Stimulated activated CD8-positive, alpha-beta memory T cell treated with anti-CD3 and anti-CD28 coated beads, Interleukin-15, amount 100 ng/mL, for 1 hour (primary cell): ENCODE data around the gene C2orf76.

Source experiments
- DNase-seq: peaks from one replicate; pipeline ENCODE4 v3.0.0-alpha.2; 2020; ENCODE audit warnings: low read depth

Gene C2orf76

DNA sequence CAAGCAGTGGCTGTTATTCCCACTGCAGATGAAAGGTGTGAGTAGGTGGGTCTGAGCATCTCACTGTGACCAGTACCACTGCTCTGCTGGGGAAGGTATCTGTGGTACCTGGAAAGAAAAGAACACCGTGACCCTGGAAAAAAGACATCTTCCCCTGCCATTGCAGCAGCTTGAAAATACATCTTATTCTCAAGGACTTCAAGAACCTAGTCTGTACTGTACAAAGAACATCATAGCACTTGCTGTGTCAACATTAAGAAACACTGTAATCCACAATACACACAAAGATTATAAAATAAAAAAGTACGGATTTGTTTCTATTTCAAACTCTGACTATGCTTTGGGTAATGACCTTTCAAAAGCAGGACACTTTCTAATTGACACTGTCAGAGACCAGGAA lies 28.9 kb downstream of the C2orf76 start:
- DNase-seq, result no peak

- DNase-seq, result no peak
Observed at GRCh38 chr2:119333833-119334232, 32.8 kb downstream of the C2orf76 start.

DNA sequence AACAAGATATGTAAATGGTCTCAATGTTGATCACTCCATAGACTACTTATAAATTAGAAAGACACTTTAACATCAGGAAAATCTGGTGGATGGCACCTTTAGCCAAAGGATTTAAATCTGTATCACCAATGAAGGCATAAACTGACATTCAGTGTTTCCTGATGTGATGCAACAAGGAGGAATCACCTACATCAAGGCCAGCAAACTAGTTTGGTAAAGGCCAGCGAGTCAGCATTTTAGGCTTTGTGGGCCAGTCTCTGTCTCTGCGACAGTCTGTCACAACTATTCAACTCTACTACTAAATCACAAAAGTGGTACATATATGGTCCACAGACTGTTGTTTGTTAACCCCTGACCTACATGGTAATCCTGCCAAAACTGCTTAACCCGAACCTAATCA lies 33.3 kb downstream of the C2orf76 start:
- no peak for DNase-seq

DNA sequence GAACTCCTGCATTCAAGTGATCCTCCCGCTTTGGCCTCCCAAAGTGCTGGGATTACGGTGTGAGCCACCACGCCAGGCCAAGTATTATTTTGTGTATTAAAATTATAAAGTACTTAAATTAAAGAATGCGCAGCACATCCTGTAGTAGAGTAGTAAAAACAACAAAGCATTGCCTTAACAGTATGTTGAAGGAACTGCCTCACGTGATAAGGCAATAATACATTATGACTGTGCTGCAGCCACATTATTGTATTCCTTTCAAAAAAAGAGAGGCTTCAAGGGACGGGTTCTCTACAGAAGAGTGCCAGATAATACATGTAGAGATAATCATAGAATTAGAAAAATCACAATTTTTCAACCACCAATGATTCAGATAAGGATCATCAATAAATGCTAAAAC lies 33.7 kb downstream of the C2orf76 start:
- no peak for DNase-seq

DNA sequence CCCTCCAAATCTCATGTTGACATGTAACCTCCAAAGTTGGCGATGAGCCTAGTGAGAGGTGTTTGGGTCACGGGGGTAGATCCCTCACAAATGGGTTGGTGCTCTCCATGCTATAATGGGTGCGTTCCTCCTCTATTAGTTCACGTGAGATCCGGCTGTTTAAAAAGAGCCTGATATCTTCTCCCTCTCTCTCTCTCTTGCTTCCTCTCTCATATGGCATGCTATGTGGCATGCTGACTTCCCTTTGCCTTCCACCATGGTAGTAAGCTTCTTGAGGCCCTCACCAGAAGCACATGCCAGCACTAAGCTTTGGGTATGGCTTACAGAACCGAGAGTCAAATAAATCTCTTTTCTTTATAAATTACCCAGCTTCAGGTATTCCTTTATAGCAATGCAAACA lies 39.2 kb downstream of the C2orf76 start:
- DNase-seq, result no peak

DNA sequence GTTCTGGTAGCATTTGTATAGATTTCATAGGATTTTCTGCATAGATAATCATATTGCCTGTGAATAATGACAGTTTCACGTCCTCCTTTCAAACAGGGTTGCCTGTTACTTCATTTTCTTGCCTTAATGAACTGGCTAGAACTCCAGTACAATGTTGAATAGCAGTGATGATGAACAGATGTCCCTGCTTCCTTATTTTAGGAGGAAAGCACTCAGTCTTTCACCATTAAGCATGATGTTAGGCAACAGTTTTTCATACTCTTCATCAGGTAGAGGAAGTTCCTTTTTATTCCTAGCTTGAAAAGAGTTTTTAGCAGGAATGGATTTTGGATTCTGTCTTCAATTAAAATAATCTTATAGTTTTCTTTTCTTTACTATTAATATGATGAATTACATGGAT lies 39.7 kb downstream of the C2orf76 start:
- DNase-seq, result no peak

DNA sequence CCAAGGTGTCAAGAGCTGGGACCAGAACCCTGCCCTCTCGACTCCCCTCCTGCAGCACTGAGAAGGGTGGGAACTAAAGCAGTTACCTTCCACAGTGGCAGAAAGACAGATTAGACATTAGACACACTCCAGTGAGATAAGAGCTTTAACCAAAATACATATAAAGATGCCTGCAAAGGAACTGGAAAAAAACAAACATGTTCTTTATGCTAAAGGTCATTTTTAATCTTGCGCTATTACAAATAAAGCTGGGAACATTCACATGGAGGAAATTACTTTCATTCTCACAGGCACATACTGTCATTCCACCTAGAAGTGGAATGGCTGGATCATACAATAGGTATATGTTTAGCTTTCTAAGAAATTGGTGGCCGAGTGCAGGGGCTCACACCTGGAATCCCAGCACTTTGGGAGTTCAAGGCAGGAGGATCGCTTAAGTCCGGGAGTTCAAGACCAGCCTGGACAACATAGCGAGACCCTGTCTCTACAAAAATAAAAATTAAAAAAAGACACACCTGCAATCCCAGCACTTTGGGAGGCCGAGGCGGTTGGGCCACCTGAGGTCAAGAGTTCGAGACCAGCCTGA lies 41.9 kb downstream of the C2orf76 start:
- no peak for DNase-seq

DNA sequence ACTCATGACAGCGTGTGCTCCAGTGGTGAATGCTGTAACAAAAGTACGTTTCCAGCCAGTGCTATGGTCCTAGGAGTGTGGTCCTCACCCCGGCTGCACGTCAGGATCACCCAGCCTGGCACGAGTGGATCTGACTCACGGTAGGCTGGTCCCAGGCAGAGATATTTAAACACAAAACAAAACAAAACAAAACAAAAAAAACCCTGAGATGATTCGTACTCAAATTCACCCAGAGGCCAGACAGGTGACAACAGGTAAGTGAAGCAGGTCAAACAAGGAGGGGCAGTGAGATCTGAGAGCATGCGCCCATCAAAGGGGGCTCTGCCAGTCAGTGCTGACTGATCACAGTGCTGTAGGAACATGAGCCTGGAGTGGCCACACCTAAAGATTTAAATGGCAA lies 43.2 kb downstream of the C2orf76 start:
- no peak for DNase-seq

DNA sequence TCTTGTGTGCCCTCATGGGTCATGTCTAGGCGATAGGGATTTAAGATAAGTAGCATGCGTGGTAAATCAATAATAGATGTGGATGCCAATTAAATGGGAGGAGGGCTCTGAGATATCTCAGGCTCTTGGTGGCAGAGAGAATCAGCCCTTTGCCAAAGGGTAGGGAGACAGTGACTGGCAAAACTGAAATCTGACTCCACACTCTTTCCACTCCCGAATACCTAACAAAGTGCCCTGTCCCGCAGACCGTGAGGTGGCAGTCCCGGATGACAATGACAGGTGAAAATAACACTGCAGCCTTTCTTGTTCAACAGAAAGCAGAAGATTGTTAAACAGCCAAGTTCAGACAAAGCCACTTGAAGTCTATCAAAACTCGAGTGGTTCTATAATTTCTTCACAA lies 47.0 kb downstream of the C2orf76 start:
- no peak for DNase-seq

DNA sequence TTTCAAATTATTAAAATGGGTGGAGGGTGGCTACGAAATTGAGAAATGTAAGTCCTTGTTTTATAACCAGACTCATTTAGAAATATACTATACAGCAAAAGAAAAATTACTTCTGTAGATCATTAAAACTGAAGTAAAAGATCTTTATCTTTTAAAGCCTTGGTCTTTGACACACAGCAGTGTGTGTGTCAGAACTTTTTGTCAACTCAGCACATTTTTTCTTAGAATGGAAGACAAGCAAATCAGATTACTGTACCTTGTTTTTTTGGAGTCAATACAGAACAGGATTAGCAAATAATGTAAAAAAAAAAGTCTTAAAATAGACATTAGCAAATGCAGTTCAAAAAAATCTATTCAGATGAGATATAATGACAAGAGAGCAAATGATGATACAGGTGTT lies 49.1 kb downstream of the C2orf76 start:
- DNase-seq, result no peak

DNA sequence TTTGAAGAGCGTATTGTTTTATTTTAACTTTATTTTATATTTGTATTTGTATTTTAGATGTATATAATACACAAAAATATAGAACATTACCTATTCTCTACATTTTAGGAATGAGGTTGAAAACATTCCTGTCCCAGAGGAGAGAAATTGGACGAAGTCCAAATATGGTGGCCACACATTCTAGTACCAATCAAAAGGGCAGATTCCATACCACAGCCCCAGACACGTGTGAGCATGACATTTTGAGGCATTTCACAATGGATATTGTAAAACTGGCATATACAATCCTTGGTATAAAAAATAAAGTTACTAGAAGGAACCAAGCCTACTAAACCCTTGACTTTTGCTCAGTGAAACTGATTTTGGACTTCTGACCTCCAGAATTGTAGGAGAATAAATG lies 50.6 kb downstream of the C2orf76 start:
- no peak for DNase-seq

- no peak for DNase-seq
Observed at GRCh38 chr2:119315241-119315925, 51.3 kb downstream of the C2orf76 start.

DNA sequence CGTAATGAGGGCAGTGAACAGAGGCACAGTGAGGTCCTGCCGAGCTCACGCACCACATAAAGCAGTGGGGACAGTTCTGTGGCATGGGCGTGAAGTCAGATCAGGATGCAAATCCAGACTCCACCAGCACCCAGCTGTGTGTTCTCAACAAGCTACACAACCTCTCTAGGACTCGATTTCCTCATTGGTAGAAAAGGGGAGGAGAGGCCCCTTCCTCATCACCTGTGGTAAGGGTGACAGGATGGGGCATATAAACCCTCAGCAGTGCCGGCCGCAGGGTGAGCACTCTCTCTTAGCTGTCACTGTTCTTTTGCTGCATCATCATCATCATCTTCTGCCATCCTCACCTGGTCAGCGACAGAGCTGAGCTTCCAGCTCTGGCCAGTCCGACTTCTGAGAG lies 54.8 kb downstream of the C2orf76 start:
- DNase-seq, result no peak

DNA sequence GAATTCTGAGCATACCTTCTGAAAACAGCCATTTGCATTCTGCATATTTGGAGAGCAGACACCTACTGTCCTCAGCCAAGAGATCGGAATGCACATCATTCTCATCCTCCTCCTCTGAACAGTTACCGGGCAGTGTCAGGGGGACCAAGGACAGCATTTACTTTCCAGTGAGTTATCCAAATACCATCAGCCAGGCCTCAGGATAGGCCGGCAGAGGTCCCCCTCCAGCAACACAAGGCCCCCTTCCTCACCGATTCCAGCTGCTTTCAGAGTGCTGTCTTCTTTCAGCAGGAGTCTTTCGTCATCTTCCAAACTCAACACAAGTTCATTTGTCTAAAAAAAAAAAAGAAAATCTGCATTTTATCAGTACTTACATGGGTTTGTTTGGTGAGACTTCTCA lies 55.3 kb downstream of the C2orf76 start:
- DNase-seq, result no peak

DNA sequence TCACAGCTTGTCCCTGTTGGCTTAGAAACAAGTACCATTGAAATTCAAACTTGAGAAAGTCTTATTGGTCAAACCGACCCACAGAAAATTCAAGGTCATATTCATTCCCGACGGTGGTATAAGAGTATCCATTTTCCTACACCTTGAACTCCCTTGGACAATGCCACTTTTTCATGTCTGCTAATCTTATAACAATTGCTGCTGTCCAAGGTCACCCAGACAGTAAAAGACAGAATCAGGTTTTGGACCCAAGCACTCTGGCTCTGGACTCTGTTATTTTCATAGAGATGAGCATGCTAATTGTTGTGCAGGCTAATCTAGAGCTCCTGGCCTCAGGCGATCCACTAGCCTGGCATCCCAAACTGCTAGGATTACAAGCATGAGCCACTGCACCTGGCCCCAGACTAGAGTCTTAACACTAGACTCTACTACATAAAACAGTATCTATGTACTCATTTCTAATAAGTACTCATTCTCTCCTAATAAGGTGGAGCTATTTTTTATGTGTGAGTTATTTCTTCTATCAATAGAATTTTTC lies 57.8 kb downstream of the C2orf76 start:
- no peak for DNase-seq

DNA sequence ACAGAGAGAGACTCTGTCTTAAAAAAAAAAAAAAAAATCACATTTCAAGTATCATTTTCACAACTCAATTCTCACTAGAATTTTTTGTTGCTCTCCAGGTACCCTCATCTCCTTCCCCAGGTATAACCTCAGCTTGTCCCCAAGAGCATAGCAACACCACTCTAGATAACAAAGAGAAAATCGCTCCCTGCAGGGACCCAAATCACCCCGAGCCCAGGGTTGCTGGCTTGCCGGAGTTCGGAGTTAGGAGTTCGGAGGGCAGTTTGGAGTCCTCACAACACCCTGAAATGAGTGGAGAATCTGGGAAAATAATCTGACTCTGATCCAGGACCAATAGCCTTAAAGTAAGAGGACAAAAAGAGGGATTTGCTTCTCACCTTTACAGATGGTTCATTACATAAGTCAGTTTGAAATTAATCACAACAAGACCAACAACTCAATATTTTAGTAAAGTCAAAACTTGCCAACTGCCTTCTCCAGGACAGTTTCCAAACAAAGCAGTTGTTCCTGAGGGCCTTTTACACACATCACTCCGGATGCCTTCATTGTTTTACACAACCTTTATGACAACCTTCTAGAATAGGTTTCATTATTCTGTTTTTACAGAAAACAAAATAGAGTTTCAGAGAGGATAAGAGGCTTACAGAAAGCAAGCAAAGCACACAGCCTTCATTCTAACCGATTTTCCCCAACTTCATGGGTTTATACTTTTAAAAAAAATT lies 59.1 kb downstream of the C2orf76 start:
- no peak for DNase-seq

- DNase-seq, result no peak
Observed at GRCh38 chr2:119306196-119306590, 60.4 kb downstream of the C2orf76 start.

GRCh38 chr2:119305497-119306195 lies 61.0 kb downstream of the C2orf76 start:
- no peak for DNase-seq

DNA sequence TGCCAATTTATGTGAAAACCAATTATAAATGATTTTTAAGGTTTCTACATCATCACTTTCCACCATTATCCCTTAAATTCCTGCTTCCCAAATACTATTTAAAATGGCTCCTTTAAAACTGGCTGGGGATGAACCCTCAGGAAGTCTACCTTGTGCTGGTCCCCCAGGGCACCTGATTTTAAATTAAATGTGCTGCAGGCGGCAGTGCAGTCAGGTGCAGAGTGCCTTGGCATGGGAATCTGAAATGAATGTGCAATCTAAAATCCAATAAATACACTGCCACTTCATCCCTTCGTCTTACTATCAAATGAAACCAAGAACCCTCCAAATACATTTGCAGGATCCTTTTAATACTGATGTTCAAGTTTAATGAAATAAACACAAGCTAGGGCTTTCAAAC lies 61.8 kb downstream of the C2orf76 start:
- DNase-seq, result no peak

DNA sequence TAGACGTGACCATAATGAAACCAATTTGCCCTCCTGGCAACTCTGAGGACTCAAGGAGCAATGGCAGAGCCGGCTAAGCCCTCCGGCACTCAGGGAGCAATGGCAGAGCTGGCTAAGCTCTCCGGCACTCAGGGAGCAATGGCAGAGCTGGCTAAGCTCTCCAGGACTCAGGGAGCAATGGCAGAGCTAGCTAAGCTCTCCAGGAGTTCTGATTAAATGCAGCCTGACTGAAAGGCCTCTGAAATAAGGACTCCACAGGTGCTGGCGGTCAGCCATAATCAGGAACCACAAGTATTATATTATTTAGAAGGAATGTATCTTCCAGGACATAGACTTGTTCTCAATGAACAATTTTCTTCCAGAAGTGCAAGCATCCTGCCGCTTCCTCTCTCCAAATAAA lies 65.2 kb downstream of the C2orf76 start:
- DNase-seq, result no peak

GRCh38 chr2:119295688-119296375 lies 70.8 kb downstream of the C2orf76 start:
- no peak for DNase-seq

DNA sequence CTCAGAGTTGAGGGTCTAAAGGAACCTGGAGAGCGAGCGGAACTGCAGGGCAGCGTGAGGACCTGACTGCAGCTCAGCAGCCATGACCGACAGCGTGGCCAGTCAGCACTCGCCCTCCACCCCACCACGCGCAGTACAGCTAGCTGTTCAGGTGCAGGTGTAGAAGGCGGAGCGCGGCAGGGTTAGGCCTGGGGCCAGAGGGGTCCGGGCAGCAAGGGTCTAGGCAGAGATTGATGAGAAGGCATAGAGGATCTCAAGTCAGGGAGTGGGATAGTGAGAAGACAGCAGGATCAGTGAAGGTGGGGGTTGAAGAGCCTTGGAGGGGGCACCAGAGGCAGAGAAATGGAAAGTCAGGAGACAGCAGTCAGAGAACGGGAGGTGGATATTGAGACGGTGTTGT lies 72.0 kb downstream of the C2orf76 start:
- no peak for DNase-seq
